Fibroblast of lung (primary cell): Measurements from ENCODE around the gene TEAD3.

Experiments used
- EZH2 ChIP-seq: IDR thresholded peaks from 2 replicates; pipeline ENCODE4 v1.5.1; 2012; ENCODE audit warnings: low read length, control low read depth, mild to moderate bottlenecking; ENCODE audit errors: missing control alignments
- TF ChIP-seq, protein P1 (sequence below), 2 donors: IDR thresholded peaks in 1 of 2; conservative IDR thresholded peaks in 1 of 2; 1 replicate in 1 of 2; 2 replicates in 1 of 2; pipeline ENCODE4 v1.5.1; 2011 to 2012; ENCODE audit warnings: low read length in 2 of 2, control low read depth in 1 of 2, inconsistent platforms in 1 of 2, low read depth in 1 of 2, mild to moderate bottlenecking in 1 of 2

DNA sequence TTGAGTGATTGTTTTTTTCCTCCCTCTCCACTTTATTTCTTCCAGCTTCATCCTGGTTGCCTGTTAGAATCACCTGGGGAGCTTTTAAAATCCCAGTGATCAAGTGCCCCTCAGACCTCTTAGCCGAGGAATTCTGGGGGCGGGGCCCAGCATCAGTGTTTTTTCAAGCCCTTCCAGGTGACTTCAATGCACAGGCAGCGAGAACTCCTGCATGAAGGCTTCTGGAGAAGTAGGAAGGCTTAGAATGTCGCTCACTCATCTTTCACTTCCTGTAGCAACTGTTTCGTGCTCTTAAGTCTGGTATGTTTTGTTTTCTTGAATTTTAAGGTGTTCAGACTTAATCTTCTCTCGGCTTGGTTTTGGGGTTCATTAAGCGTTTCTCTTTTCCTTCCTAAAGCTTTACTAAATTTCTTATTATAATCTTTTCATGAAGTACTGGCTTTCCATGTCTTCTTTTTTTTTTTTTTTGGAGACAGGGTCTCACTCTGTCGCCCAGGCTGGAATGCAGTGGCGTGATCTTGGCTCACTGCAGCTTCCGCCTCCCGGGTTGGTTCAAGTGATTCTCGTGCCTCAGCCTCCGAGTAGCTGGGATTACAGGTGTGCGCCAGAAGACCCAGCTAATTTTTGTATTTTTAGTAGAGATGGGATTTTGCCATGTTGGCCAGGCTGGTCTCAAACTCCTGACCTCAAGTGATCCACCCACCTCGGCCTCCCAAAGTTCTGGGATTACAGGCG is 46.7 kb upstream of the TEAD3 start:
- TF ChIP-seq, protein P1, sequence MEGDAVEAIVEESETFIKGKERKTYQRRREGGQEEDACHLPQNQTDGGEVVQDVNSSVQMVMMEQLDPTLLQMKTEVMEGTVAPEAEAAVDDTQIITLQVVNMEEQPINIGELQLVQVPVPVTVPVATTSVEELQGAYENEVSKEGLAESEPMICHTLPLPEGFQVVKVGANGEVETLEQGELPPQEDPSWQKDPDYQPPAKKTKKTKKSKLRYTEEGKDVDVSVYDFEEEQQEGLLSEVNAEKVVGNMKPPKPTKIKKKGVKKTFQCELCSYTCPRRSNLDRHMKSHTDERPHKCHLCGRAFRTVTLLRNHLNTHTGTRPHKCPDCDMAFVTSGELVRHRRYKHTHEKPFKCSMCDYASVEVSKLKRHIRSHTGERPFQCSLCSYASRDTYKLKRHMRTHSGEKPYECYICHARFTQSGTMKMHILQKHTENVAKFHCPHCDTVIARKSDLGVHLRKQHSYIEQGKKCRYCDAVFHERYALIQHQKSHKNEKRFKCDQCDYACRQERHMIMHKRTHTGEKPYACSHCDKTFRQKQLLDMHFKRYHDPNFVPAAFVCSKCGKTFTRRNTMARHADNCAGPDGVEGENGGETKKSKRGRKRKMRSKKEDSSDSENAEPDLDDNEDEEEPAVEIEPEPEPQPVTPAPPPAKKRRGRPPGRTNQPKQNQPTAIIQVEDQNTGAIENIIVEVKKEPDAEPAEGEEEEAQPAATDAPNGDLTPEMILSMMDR (conservative IDR thresholded peaks at IDR 0.05 in 1 of 2, IDR thresholded peaks at IDR 0.05 in 1 of 2; ENCODE audit: low read depth in 1 of 2, low read length in 2 of 2): no peak
- TF ChIP-seq EZH2: no peak
